ENCODE results near the gene MYO7A. TPM values are rescaled to one million over a fixed set of nuclear protein-coding genes. Genes with fewer than 3 reads are reported as not detected.

The MYO7A gene
- total and polyA plus RNA-seq, 2 of the 8 experiments (the other 6 are each of a cell fraction or from before 2014, with no cell fraction given): 1.5 to 1.9 TPM

GRCh38 chr11:77113382-77114088, 14.5 kb upstream of the MYO7A start (continued):
- TF ChIP-seq POLR2A (IDR thresholded peaks at IDR 0.05; ENCODE audit: control extremely low read depth in 1 of 2, low read depth in 2 of 2, low read length in 2 of 2): no peak
- TF ChIP-seq SRF (IDR thresholded peaks at IDR 0.05; ENCODE audit: low read depth, low read length): no peak
- TF ChIP-seq NANOG (IDR thresholded peaks at IDR 0.05; ENCODE audit: insufficient read depth, low read depth, low read length, poor library complexity, severe bottlenecking): no peak
- TF ChIP-seq JUN (IDR thresholded peaks at IDR 0.05; ENCODE audit: low read depth, low read length): no peak
- TF ChIP-seq PHF8 (conservative IDR thresholded peaks at IDR 0.05; ENCODE audit: low read depth, low read length): no peak
- TF ChIP-seq CHD1 (IDR thresholded peaks at IDR 0.05; ENCODE audit: low read depth, low read length): no peak
